Panc1 (cell line): ENCODE measurements around the gene ZNF431.

Experiments
- POLR2AphosphoS5 ChIP-seq: IDR thresholded peaks from 2 replicates; pipeline ENCODE4 v1.6.1; 2012; ENCODE audit warnings: mild to moderate bottlenecking, low read depth, low read length, moderate library complexity
- SIN3A ChIP-seq: IDR thresholded peaks from 2 replicates; pipeline ENCODE4 v1.6.1; 2012; ENCODE audit warnings: low read depth, mild to moderate bottlenecking, low read length, moderate library complexity, borderline replicate concordance; ENCODE audit not compliant: insufficient read depth
- TF ChIP-seq, protein P1 (sequence below): fragments of 450-650 bp; IDR thresholded peaks from 2 replicates; pipeline ENCODE4 v1.5.1; 2017; ENCODE audit warnings: mild to moderate bottlenecking
- TF ChIP-seq, protein P2 (sequence below), 2 experiments: IDR thresholded peaks; 2 replicates each; pipeline ENCODE4 v1.6.1; 2011 to 2012; ENCODE audit warnings: low read depth in 2 of 2, control low read depth in 1 of 2, low read length in 1 of 2, mild to moderate bottlenecking in 1 of 2, moderate library complexity in 1 of 2; ENCODE audit not compliant: insufficient read depth in 1 of 2

DNA sequence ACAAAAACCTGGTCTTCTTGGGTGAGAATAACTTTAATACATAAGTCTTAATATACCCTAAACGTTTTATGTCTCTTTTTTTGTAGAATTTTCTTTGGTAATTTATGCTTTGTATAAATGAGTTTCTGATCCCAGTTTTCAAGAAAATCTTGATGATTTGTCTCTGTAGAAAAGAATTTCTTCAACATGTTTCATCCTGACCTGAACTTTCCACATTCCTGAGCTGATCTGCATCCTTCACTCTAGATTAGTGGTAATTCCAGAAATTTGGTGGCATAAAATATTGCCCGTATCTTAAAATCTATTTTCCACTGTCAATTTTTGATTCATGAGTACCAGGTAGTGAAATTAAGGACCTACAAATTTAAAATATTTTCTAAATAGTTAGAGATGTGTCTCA lies 43.5 kb upstream of the ZNF431 start:
- TF ChIP-seq, protein P1, sequence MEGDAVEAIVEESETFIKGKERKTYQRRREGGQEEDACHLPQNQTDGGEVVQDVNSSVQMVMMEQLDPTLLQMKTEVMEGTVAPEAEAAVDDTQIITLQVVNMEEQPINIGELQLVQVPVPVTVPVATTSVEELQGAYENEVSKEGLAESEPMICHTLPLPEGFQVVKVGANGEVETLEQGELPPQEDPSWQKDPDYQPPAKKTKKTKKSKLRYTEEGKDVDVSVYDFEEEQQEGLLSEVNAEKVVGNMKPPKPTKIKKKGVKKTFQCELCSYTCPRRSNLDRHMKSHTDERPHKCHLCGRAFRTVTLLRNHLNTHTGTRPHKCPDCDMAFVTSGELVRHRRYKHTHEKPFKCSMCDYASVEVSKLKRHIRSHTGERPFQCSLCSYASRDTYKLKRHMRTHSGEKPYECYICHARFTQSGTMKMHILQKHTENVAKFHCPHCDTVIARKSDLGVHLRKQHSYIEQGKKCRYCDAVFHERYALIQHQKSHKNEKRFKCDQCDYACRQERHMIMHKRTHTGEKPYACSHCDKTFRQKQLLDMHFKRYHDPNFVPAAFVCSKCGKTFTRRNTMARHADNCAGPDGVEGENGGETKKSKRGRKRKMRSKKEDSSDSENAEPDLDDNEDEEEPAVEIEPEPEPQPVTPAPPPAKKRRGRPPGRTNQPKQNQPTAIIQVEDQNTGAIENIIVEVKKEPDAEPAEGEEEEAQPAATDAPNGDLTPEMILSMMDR, result no peak
- no peak for TF ChIP-seq SIN3A
- no peak for TF ChIP-seq POLR2AphosphoS5
- TF ChIP-seq, protein P2, sequence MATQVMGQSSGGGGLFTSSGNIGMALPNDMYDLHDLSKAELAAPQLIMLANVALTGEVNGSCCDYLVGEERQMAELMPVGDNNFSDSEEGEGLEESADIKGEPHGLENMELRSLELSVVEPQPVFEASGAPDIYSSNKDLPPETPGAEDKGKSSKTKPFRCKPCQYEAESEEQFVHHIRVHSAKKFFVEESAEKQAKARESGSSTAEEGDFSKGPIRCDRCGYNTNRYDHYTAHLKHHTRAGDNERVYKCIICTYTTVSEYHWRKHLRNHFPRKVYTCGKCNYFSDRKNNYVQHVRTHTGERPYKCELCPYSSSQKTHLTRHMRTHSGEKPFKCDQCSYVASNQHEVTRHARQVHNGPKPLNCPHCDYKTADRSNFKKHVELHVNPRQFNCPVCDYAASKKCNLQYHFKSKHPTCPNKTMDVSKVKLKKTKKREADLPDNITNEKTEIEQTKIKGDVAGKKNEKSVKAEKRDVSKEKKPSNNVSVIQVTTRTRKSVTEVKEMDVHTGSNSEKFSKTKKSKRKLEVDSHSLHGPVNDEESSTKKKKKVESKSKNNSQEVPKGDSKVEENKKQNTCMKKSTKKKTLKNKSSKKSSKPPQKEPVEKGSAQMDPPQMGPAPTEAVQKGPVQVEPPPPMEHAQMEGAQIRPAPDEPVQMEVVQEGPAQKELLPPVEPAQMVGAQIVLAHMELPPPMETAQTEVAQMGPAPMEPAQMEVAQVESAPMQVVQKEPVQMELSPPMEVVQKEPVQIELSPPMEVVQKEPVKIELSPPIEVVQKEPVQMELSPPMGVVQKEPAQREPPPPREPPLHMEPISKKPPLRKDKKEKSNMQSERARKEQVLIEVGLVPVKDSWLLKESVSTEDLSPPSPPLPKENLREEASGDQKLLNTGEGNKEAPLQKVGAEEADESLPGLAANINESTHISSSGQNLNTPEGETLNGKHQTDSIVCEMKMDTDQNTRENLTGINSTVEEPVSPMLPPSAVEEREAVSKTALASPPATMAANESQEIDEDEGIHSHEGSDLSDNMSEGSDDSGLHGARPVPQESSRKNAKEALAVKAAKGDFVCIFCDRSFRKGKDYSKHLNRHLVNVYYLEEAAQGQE (IDR thresholded peaks at IDR 0.05; ENCODE audit: insufficient read depth in 1 of 2, low read depth in 2 of 2, low read length in 1 of 2), result no peak
